Stomach (tissue), 9 donors: ENCODE measurements around the gene CHST9. TPM values are rescaled to one million over a fixed set of nuclear protein-coding genes. Genes with fewer than 3 reads are reported as not detected.

Experiments
- DNase-seq, 2 donors: peaks; one replicate each; pipeline versions ENCODE4 v3.0.0 to v3.0.0-alpha.2; 2013 to 2019
- H3K27ac ChIP-seq, 5 donors: fragments of 200-600 bp in 4 of 5; sonication (generic) in 4 of 5; one replicate each; pipeline ENCODE4 v1.5.1; 2013 to 2019; ENCODE audit warnings: mild to moderate bottlenecking in 1 of 5, moderate library complexity in 1 of 5
- H3K27me3 ChIP-seq, 3 donors: fragments of 200-600 bp; sonication (generic); one replicate each; pipeline ENCODE4 v1.5.1; 2017 to 2019; ENCODE audit warnings: mixed run types in 1 of 3
- H3K36me3 ChIP-seq, 4 donors: fragments of 200-600 bp; sonication (generic); 1 replicate in 3 of 4; 2 replicates in 1 of 4; pipeline ENCODE4 v1.5.1; 2016 to 2019
- H3K4me1 ChIP-seq, 4 donors: fragments of 200-600 bp; sonication (generic); one replicate each; pipeline ENCODE4 v1.5.1; 2016 to 2019
- H3K4me3 ChIP-seq, 4 donors: fragments of 200-600 bp; sonication (generic) in 3 of 4; one replicate each; pipeline ENCODE4 v1.5.1; 2016 to 2019; ENCODE audit warnings: mild to moderate bottlenecking in 1 of 4
- H3K9me3 ChIP-seq, 4 donors: fragments of 200-600 bp; sonication (generic); one replicate each; pipeline ENCODE4 v1.5.1; 2016 to 2019
- EP300 ChIP-seq: sonication (generic); formaldehyde crosslinking; IDR thresholded peaks from one replicate; pipeline ENCODE4 v1.6.1; 2017; ENCODE audit warnings: antibody characterized with exemption
- POLR2A ChIP-seq, 4 donors: fragments of 450-650 bp; IDR thresholded peaks; one replicate each; pipeline ENCODE4 v1.6.1; 2016; ENCODE audit warnings: antibody characterized with exemption in 4 of 4, control low read depth in 2 of 4, mild to moderate bottlenecking in 1 of 4, moderate library complexity in 1 of 4
- POLR2AphosphoS5 ChIP-seq, 3 donors: sonication (generic); formaldehyde crosslinking; IDR thresholded peaks; one replicate each; pipeline ENCODE4 v1.6.1; 2016; ENCODE audit warnings: antibody characterized with exemption in 3 of 3
- WGBS, 5 donors: extraction: QIAGEN DNeasy Blood & Tissue Kit in 3 of 5; methylation state at CpG; one replicate each; pipeline versions ENCODE4 v1.1.5 to v1.1.7; 2013 to 2018; 5-methylcytosine and 5-hydroxymethylcytosine counted together
- intact Hi-C: fragments of 100-400 bp; cut with DNase I; formaldehyde crosslinking; loops from one replicate; pipeline ENCODE4 v1.15.1; 2023; ENCODE audit warnings: low total_unique reads
- polyA plus RNA-seq, 3 donors: library from polyadenylated mRNA; stranded (reverse); fragments of 200-250 nt; gene quantifications; one replicate each; pipeline ENCODE4 v1.2.3, GENCODE V29; 2013
- total RNA-seq, 5 donors: library from RNA; depleted of rRNA; stranded (reverse); fragments of >200 nt; gene quantifications; one replicate each; pipeline versions ENCODE4 v1.1.0 to v1.2.3, GENCODE V29; 2014 to 2016
- TF ChIP-seq, protein P1 (sequence below), 7 experiments: fragments of 450-650 bp in 4 of 7; fragments of 200-600 bp in 3 of 7; sonication (generic) in 3 of 7; IDR thresholded peaks; one replicate each; pipeline ENCODE4 v1.5.1; 2016 to 2019; ENCODE audit warnings: antibody characterized with exemption in 7 of 7, control low read depth in 2 of 7, mild to moderate bottlenecking in 1 of 7
- donor health status: healthy with polysubstance abuse.
- donor health status: Bipolar disorder and iron deficiency.
- donor health status: healthy.

The CHST9 gene
- total and polyA plus RNA-seq, 8 donors, result 0.29 to 2.2 (median 1.1) TPM; not detected in 2

GRCh38 chr18:27226556-27227075 is 41.5 kb upstream of the CHST9 start:
- no peaks in the 10 kb centered on the region for H3K36me3 ChIP-seq
- no peaks in the 10 kb centered on the region for H3K4me1 ChIP-seq
- intact Hi-C loops, result no loop called here
- 64 to 72% (median 68%) methylated on average over 5 of the region's 5 CpGs for WGBS, 5 donors
- no peaks in the 10 kb centered on the region for H3K9me3 ChIP-seq
- DNase-seq, result no peak
- H3K27ac ChIP-seq, result no peak overlapping the region
- TF ChIP-seq POLR2AphosphoS5 (IDR thresholded peaks at IDR 0.05) (no peak), EP300 (no peak), POLR2A (IDR thresholded peaks at IDR 0.05) (no peak)
- TF ChIP-seq, protein P1, sequence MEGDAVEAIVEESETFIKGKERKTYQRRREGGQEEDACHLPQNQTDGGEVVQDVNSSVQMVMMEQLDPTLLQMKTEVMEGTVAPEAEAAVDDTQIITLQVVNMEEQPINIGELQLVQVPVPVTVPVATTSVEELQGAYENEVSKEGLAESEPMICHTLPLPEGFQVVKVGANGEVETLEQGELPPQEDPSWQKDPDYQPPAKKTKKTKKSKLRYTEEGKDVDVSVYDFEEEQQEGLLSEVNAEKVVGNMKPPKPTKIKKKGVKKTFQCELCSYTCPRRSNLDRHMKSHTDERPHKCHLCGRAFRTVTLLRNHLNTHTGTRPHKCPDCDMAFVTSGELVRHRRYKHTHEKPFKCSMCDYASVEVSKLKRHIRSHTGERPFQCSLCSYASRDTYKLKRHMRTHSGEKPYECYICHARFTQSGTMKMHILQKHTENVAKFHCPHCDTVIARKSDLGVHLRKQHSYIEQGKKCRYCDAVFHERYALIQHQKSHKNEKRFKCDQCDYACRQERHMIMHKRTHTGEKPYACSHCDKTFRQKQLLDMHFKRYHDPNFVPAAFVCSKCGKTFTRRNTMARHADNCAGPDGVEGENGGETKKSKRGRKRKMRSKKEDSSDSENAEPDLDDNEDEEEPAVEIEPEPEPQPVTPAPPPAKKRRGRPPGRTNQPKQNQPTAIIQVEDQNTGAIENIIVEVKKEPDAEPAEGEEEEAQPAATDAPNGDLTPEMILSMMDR (IDR thresholded peaks at IDR 0.05), result no peak
- H3K27me3 ChIP-seq, result no peaks in the 10 kb centered on the region
- H3K4me3 ChIP-seq, result no peak overlapping the region

DNA sequence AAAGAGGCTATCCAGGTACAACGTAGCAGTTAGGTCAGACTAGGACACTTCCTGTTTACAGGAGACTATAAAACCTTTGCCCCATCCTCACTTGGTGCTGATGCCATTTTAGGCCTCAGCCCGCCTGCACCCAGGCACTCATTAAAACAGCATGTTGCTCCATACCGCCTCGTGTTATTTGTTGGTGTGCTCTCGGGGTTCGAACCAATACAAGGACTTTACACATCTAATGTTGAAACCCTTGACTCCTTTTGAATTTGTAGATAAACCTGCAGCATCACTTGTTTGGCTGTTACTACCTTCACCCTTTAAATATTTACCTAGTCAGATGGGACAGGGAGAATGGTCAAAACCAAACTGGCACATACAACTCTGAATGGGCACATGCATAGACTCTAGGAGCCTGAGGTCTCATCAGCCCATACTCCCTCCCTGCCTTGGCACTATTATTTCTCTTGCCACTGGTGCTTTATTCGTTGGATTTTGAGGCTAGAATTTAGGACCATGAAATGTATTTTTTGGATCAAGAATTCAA is 40.9 kb upstream of the CHST9 start:
- WGBS, 5 donors, result 88 to 93% (median 90%) methylated on average over 7 of the region's 7 CpGs
- intact Hi-C loops, result no loop called here

DNA sequence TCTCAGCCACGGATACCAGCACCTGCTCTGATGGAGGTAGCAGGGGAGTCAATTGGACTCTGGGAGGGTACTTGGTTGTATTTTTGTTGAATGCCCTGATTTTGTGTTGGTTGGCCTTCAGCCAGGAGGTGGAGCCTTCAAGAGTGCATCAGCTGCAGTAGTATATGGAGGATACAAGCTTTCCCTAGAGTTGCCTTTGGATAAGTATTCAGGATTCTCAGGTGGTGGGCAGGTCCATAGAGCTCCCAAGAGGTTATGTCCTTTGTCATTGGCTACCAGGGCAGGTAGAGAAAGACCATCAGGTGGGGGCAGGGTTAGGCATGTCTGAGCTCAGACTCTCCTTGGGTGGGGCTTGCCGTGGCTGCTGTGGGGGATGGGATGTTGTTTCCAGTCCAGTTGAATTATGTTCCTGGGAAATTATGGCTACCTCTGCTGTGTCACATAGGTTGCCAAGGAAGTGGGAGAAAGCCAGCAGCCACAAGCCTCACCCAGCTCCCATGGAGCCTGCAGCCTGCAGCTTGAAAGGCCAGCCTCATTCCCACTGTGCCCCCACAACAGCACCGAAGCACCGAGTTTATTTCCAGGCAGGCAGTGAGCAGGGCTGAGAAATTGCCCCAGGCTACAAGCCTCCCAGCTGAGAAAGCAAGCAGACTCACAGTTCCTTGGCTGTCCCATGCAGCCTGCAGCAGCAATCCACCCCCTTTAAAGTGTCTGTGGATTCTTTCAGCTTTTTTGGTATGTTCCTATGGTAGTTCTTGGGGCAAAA is 38.6 kb upstream of the CHST9 start:
- no peaks in the 10 kb centered on the region for H3K27me3 ChIP-seq
- H3K4me1 ChIP-seq, result no peaks in the 10 kb centered on the region
- H3K4me3 ChIP-seq, result no peak overlapping the region
- H3K27ac ChIP-seq, result no peak overlapping the region
- DNase-seq, result no peak
- TF ChIP-seq, protein P1 (IDR thresholded peaks at IDR 0.05), result no peak
- no peak for TF ChIP-seq POLR2AphosphoS5 (IDR thresholded peaks at IDR 0.05)
- TF ChIP-seq EP300, result no peak
- TF ChIP-seq POLR2A (IDR thresholded peaks at IDR 0.05), result no peak
- no peaks in the 10 kb centered on the region for H3K9me3 ChIP-seq
- WGBS, 5 donors, result 45 to 65% (median 55%) methylated on average over 4 of the region's 4 CpGs
- intact Hi-C loops, result no loop called here
- H3K36me3 ChIP-seq, result no peaks in the 10 kb centered on the region

More for the DNA sequence above, 40.9 kb upstream of the CHST9 start:
- Histone ChIP-seq H3K27me3 (no peaks in the 10 kb centered on the region), H3K9me3 (no peaks in the 10 kb centered on the region), H3K27ac (no peak overlapping the region), H3K4me1 (no peaks in the 10 kb centered on the region), H3K36me3 (no peaks in the 10 kb centered on the region), H3K4me3 (no peak overlapping the region)
- TF ChIP-seq POLR2A (IDR thresholded peaks at IDR 0.05), result no peak
- no peak for TF ChIP-seq POLR2AphosphoS5 (IDR thresholded peaks at IDR 0.05)
- no peak for TF ChIP-seq EP300
- TF ChIP-seq, protein P1 (IDR thresholded peaks at IDR 0.05), result no peak
- DNase-seq, result no peak

GRCh38 chr18:27214831-27215230 is 29.7 kb upstream of the CHST9 start:
- TF ChIP-seq EP300, result no peak
- Histone ChIP-seq H3K36me3 (no peaks in the 10 kb centered on the region), H3K27ac (no peak overlapping the region), H3K9me3 (no peaks in the 10 kb centered on the region), H3K4me1 (no peaks in the 10 kb centered on the region), H3K27me3 (no peaks in the 10 kb centered on the region), H3K4me3 (no peak overlapping the region)
- 61 to 71% (median 65%) methylated on average over 1 of the region's 1 CpG for WGBS, 5 donors
- DNase-seq, result no peak
- intact Hi-C loops, result no loop called here
